Activated T-helper 1 cell treated with Interleukin-2 at 50 U/mL for 16 hours (primary cell): ENCODE results near the gene CHKB.

Experiments used
- DNase-seq: peaks from one replicate; pipeline ENCODE4 v3.0.0-alpha.2; 2020; ENCODE audit warnings: low read depth

Gene CHKB

GRCh38 chr22:50599816-50600455 lies 17.3 kb upstream of the CHKB start:
- DNase-seq: peak; percentile 35

- no peak for DNase-seq
These were observed 14.4 kb upstream of the CHKB start for GRCh38 chr22:50597097-50597496.

- no peak for DNase-seq
These were observed 12.5 kb upstream of the CHKB start for GRCh38 chr22:50595189-50595588.

- no peak for DNase-seq
These were observed 4.8 kb upstream of the CHKB start for GRCh38 chr22:50587407-50587806.

GRCh38 chr22:50586416-50586815 lies 3.8 kb upstream of the CHKB start:
- DNase-seq: no peak

- no peak for DNase-seq
These were observed 3.1 kb upstream of the CHKB start for GRCh38 chr22:50585781-50586180.

GRCh38 chr22:50585238-50585637 lies 2.6 kb upstream of the CHKB start:
- DNase-seq: no peak

GRCh38 chr22:50584106-50585096 lies 1.8 kb upstream of the CHKB start:
- DNase-seq: no peak

GRCh38 chr22:50583294-50583861 lies 729 bp upstream of the CHKB start:
- DNase-seq: no peak

GRCh38 chr22:50581950-50582492 lies 628 bp downstream of the CHKB start:
- DNase-seq: peak; percentile 13

- DNase-seq: no peak
These were observed 1.4 kb downstream of the CHKB start for GRCh38 chr22:50581031-50581949.

GRCh38 chr22:50579752-50580151 lies 2.9 kb downstream of the CHKB start:
- DNase-seq: no peak

GRCh38 chr22:50578776-50579310 lies 3.8 kb downstream of the CHKB start:
- DNase-seq: no peak

- no peak for DNase-seq
These were observed 4.5 kb downstream of the CHKB start, which contains the start of gene CPT1B for GRCh38 chr22:50577987-50578775. Gene CPT1B (minus strand): TSS chr22:50578427. CDS start chr22:50577915, 512 bp downstream.

GRCh38 chr22:50577697-50577986 lies 5.0 kb downstream of the CHKB start:
- DNase-seq: no peak

- no peak for DNase-seq
These were observed 5.6 kb downstream of the CHKB start for GRCh38 chr22:50576806-50577696.

- no peak for DNase-seq
These were observed 6.6 kb downstream of the CHKB start for GRCh38 chr22:50576070-50576469.

- DNase-seq: no peak
These were observed 7.2 kb downstream of the CHKB start for GRCh38 chr22:50575426-50575941.

- DNase-seq: no peak
These were observed 8.3 kb downstream of the CHKB start for GRCh38 chr22:50574383-50574755.
